ENCODE measurements around the gene NPTN.
A peak's percentile ranks its signal among the peaks of the same experiment; 100 is the strongest.

The NPTN gene

DNA sequence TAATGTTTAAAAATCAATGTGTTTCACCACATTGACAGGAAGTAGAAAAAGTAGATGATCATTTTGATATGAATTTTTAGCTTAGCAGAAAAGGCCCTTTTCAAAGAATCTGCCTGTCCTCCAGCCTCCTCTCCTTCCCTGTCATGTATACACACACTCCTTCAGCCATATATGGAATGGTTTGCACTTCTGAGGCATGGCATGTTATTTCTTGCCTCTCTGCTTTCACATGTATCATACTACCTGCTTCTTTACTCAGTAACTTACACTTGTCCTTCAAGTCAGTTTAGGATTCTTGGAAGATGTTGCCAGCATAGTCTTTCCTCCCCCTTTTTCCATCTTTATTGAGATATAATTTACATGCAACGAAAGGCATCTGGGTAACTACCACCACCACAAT lies 111.2 kb downstream of the NPTN start:
- Histone ChIP-seq H3K4me1 (ENCODE audit: insufficient read depth, poor library complexity, severe bottlenecking) (peaks cover 2% of the 10 kb centered on the region), H3K4me3 (ENCODE audit: severe bottlenecking) (no peak overlapping the region), H3K27me3 (ENCODE audit: insufficient read depth, poor library complexity, severe bottlenecking) (peaks cover 7% of the 10 kb centered on the region), H3K9me3 (ENCODE audit: severe bottlenecking) (no peaks in the 10 kb centered on the region), H3K27ac (ENCODE audit: poor library complexity, severe bottlenecking) (no peak overlapping the region), H3K36me3 (ENCODE audit: low read depth) (no peaks in the 10 kb centered on the region)
- DNase-seq (ENCODE audit: low spot score) (no peak), ATAC-seq (ENCODE audit: low read depth) (peak; percentile 73; the same call in 2 of the 3 replicates)
- TF ChIP-seq, protein P1, sequence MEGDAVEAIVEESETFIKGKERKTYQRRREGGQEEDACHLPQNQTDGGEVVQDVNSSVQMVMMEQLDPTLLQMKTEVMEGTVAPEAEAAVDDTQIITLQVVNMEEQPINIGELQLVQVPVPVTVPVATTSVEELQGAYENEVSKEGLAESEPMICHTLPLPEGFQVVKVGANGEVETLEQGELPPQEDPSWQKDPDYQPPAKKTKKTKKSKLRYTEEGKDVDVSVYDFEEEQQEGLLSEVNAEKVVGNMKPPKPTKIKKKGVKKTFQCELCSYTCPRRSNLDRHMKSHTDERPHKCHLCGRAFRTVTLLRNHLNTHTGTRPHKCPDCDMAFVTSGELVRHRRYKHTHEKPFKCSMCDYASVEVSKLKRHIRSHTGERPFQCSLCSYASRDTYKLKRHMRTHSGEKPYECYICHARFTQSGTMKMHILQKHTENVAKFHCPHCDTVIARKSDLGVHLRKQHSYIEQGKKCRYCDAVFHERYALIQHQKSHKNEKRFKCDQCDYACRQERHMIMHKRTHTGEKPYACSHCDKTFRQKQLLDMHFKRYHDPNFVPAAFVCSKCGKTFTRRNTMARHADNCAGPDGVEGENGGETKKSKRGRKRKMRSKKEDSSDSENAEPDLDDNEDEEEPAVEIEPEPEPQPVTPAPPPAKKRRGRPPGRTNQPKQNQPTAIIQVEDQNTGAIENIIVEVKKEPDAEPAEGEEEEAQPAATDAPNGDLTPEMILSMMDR (IDR thresholded peaks at IDR 0.05; ENCODE audit: poor library complexity, severe bottlenecking): no peak

DNA sequence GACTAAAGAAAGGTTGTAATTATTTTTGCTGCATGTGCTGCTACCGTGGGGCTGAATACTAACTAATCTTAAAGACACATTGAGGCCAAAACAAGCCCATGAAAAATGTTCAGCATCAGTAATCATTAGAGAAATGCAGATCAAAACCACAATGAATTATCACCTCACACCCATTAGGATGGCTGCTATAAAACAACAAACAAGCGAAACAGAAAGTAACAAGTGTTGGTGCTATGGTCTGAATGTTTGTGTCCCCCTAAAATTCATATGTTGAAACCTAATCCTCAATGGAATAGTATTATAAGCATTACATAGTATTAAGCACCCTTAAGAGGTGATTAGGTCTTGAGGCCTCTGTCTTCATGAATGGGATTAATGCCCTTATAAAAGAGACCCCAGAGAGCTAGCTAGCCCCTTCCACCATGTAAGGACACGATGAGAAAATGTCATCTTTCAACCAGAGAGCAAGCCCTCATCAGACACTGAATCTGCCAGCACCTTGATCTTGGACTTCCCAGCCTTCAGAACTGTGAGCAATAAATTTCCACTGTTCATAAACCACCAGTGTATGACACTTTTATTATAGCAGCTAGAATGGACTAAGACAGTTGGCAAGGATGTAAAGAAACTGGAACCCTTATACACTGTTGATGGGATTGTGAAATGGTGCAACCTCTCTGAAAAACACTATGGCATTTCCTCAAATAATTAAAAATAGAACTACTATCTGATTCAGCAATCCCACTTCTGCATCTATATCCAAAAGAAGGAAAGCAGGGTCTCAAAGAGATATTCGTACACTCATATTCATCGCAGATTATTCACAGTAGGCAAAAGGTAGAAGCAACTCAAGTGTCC lies 114.1 kb downstream of the NPTN start:
- Histone ChIP-seq H3K27ac (ENCODE audit: poor library complexity, severe bottlenecking) (no peak overlapping the region), H3K4me1 (ENCODE audit: insufficient read depth, poor library complexity, severe bottlenecking) (peaks cover 2% of the 10 kb centered on the region), H3K27me3 (ENCODE audit: insufficient read depth, poor library complexity, severe bottlenecking) (no peaks in the 10 kb centered on the region), H3K36me3 (ENCODE audit: low read depth) (no peaks in the 10 kb centered on the region), H3K4me3 (ENCODE audit: severe bottlenecking) (no peak overlapping the region), H3K9me3 (ENCODE audit: severe bottlenecking) (no peaks in the 10 kb centered on the region)
- TF ChIP-seq, protein P1 (IDR thresholded peaks at IDR 0.05; ENCODE audit: poor library complexity, severe bottlenecking): no peak
- DNase-seq (ENCODE audit: low spot score): no peak
- ATAC-seq (ENCODE audit: low read depth): no peak

GRCh38 chr15:73518180-73518862 lies 114.9 kb downstream of the NPTN start:
- Histone ChIP-seq H3K9me3 (ENCODE audit: severe bottlenecking) (no peaks in the 10 kb centered on the region), H3K4me1 (ENCODE audit: insufficient read depth, poor library complexity, severe bottlenecking) (peaks cover 2% of the 10 kb centered on the region), H3K4me3 (ENCODE audit: severe bottlenecking) (no peak overlapping the region), H3K27ac (ENCODE audit: poor library complexity, severe bottlenecking) (no peak overlapping the region), H3K27me3 (ENCODE audit: insufficient read depth, poor library complexity, severe bottlenecking) (no peaks in the 10 kb centered on the region), H3K36me3 (ENCODE audit: low read depth) (no peaks in the 10 kb centered on the region)
- TF ChIP-seq, protein P1 (IDR thresholded peaks at IDR 0.05; ENCODE audit: poor library complexity, severe bottlenecking): no peak
- 0 out of 3 replicates have a peak, but pooled peaks have one; percentile 36 for ATAC-seq (ENCODE audit: low read depth)
- DNase-seq (ENCODE audit: low spot score): no peak

- ATAC-seq (ENCODE audit: low read depth) (no peak), DNase-seq (ENCODE audit: low spot score) (no peak)
- H3K27ac ChIP-seq (ENCODE audit: poor library complexity, severe bottlenecking): no peak overlapping the region
- H3K9me3 ChIP-seq (ENCODE audit: severe bottlenecking): no peaks in the 10 kb centered on the region
- no peaks in the 10 kb centered on the region for H3K36me3 ChIP-seq (ENCODE audit: low read depth)
- H3K27me3 ChIP-seq (ENCODE audit: insufficient read depth, poor library complexity, severe bottlenecking): no peaks in the 10 kb centered on the region
- TF ChIP-seq, protein P1 (IDR thresholded peaks at IDR 0.05; ENCODE audit: poor library complexity, severe bottlenecking): no peak
- H3K4me1 ChIP-seq (ENCODE audit: insufficient read depth, poor library complexity, severe bottlenecking): peaks cover 2% of the 10 kb centered on the region
- H3K4me3 ChIP-seq (ENCODE audit: severe bottlenecking): no peak overlapping the region
These were observed 115.6 kb downstream of the NPTN start for GRCh38 chr15:73517566-73517965.
